ENCODE data around the gene NUDT13. TPM values are rescaled to one million over a fixed set of nuclear protein-coding genes. Genes with fewer than 3 reads are reported as not detected.

Gene NUDT13
- total RNA-seq, 1 experiment from 2014 or later: 2.9 TPM

GRCh38 chr10:73084209-73084608 is 26.0 kb upstream of the NUDT13 start:
- Mint-ChIP-seq H3K36me3 (no peaks in the 10 kb centered on the region), H3K4me1 (peaks cover 5% of the 10 kb centered on the region), H3K9me3 (no peaks in the 10 kb centered on the region), H3K27ac (no peak overlapping the region), H3K27me3 (ENCODE audit: low read depth) (no peaks in the 10 kb centered on the region), H3K4me3 (no peak overlapping the region)
- ATAC-seq (no peak), DNase-seq (ENCODE audit: low spot score) (no peak)
- POLR2A ChIA-PET: interaction anchor here (0.7 kb wide), 1 partner anchor 10 kb away, joined by 3 read pairs; no protein-coding TSS in a partner anchor
- CTCF ChIA-PET: interaction anchor here (1.2 kb wide), 1 partner anchor 13 kb away, joined by 3 read pairs; the partner anchor contains the start of gene P4HA1
- TF ChIP-seq E2F4 (CRISPR knock-in tag; IDR thresholded peaks at IDR 0.05; ENCODE audit: borderline replicate concordance, low read depth) (no peak), ZNF219 (CRISPR knock-in tag; IDR thresholded peaks at IDR 0.05; ENCODE audit: borderline replicate concordance) (no peak), ZNF121 (CRISPR knock-in tag; IDR thresholded peaks at IDR 0.05) (peak; percentile 87), TCF7 (CRISPR knock-in tag; IDR thresholded peaks at IDR 0.05; ENCODE audit: low read depth) (no peak)

GRCh38 chr10:73086816-73087215 is 23.4 kb upstream of the NUDT13 start:
- ChIA-PET POLR2A (interaction anchor here (0.7 kb wide), 1 partner anchor 559 kb away, joined by 3 read pairs; no protein-coding TSS in a partner anchor), CTCF (interaction anchor here (0.7 kb wide), 1 partner anchor 22 kb away, joined by 3 read pairs; no protein-coding TSS in a partner anchor)
- Mint-ChIP-seq H3K4me3 (no peak overlapping the region), H3K27me3 (ENCODE audit: low read depth) (no peaks in the 10 kb centered on the region), H3K36me3 (no peaks in the 10 kb centered on the region), H3K4me1 (no peaks in the 10 kb centered on the region), H3K9me3 (no peaks in the 10 kb centered on the region), H3K27ac (no peak overlapping the region)
- no peak for DNase-seq (ENCODE audit: low spot score)
- TF ChIP-seq ZNF121 (CRISPR knock-in tag; IDR thresholded peaks at IDR 0.05) (no peak), ZNF416 (CRISPR knock-in tag; IDR thresholded peaks at IDR 0.05) (no peak), ZNF263 (CRISPR knock-in tag; IDR thresholded peaks at IDR 0.05; ENCODE audit: low read depth) (no peak), USF2 (CRISPR knock-in tag; IDR thresholded peaks at IDR 0.05) (no peak), ZNF317 (CRISPR knock-in tag; IDR thresholded peaks at IDR 0.05; ENCODE audit: borderline replicate concordance, low read depth) (no peak), ZSCAN18 (CRISPR knock-in tag; IDR thresholded peaks at IDR 0.05) (no peak), ELF4 (CRISPR knock-in tag; IDR thresholded peaks at IDR 0.05; ENCODE audit: low read depth) (no peak), TP53 (CRISPR knock-in tag; IDR thresholded peaks at IDR 0.05) (no peak), JAZF1 (CRISPR knock-in tag; IDR thresholded peaks at IDR 0.05) (no peak), IRF2 (CRISPR knock-in tag; IDR thresholded peaks at IDR 0.05; ENCODE audit: borderline replicate concordance, low read depth) (no peak), NR1H2 (CRISPR knock-in tag; IDR thresholded peaks at IDR 0.05) (no peak), CBFB (CRISPR knock-in tag; IDR thresholded peaks at IDR 0.05; ENCODE audit: low read depth) (no peak), TCF7 (CRISPR knock-in tag; IDR thresholded peaks at IDR 0.05; ENCODE audit: low read depth) (no peak), SMAD4 (CRISPR knock-in tag; IDR thresholded peaks at IDR 0.05) (no peak), STAT6 (CRISPR knock-in tag; conservative IDR thresholded peaks at IDR 0.05; ENCODE audit: low read depth) (no peak), RELA (CRISPR knock-in tag; IDR thresholded peaks at IDR 0.05; ENCODE audit: borderline replicate concordance) (no peak), NFYB (CRISPR knock-in tag; conservative IDR thresholded peaks at IDR 0.05; ENCODE audit: low read depth) (no peak), NR3C1 (CRISPR knock-in tag; conservative IDR thresholded peaks at IDR 0.05; ENCODE audit: low read depth) (no peak)
- ATAC-seq: no peak
